ENCODE results near the gene MYO5A.

MYO5A gene

GRCh38 chr15:52361975-52362494 lies 166.6 kb downstream of the MYO5A start:
- TF ChIP-seq CTCF (IDR thresholded peaks at IDR 0.05; ENCODE audit: low read depth, low read length) = no peak
- no peak for DNase-seq (ENCODE audit: extremely low read depth, low read depth)

- no peak for TF ChIP-seq CTCF (IDR thresholded peaks at IDR 0.05; ENCODE audit: low read depth, low read length)
- DNase-seq (ENCODE audit: extremely low read depth, low read depth) = no peak
These were observed 167.2 kb downstream of the MYO5A start for GRCh38 chr15:52361494-52361893.

- DNase-seq (ENCODE audit: extremely low read depth, low read depth) = no peak
- TF ChIP-seq CTCF (IDR thresholded peaks at IDR 0.05; ENCODE audit: low read depth, low read length) = no peak
These were observed 168.2 kb downstream of the MYO5A start for GRCh38 chr15:52360229-52361203.

- no peak for DNase-seq (ENCODE audit: extremely low read depth, low read depth)
These were observed 169.0 kb downstream of the MYO5A start for GRCh38 chr15:52359722-52360121.

GRCh38 chr15:52357949-52358348 lies 170.7 kb downstream of the MYO5A start:
- no peak for DNase-seq (ENCODE audit: extremely low read depth, low read depth)
- no peak for TF ChIP-seq CTCF (IDR thresholded peaks at IDR 0.05; ENCODE audit: low read depth, low read length)

More at GRCh38 chr15:52359722-52360121, 169.0 kb downstream of the MYO5A start:
- no peak for TF ChIP-seq CTCF (IDR thresholded peaks at IDR 0.05; ENCODE audit: low read depth, low read length)

GRCh38 chr15:52352086-52352485 lies 176.6 kb downstream of the MYO5A start:
- no peak for DNase-seq (ENCODE audit: extremely low read depth, low read depth)
- TF ChIP-seq CTCF (IDR thresholded peaks at IDR 0.05; ENCODE audit: low read depth, low read length) = no peak

- no peak for DNase-seq (ENCODE audit: extremely low read depth, low read depth)
- TF ChIP-seq CTCF (IDR thresholded peaks at IDR 0.05; ENCODE audit: low read depth, low read length) = no peak
These were observed 177.3 kb downstream of the MYO5A start for GRCh38 chr15:52351206-52351908.
